NOMO-1 treated with dmso at 0.1 percent for 144 hours (cell line): ENCODE data around the gene FAM222A.
A peak's percentile ranks its signal among the peaks of the same experiment; 100 is the strongest.

Source experiments
- DNase-seq: peaks from one replicate; lab custom pipeline; 2025; ENCODE audit not compliant: unreplicated experiment; lab: John Stamatoyannopoulos, UW

Gene FAM222A

DNA sequence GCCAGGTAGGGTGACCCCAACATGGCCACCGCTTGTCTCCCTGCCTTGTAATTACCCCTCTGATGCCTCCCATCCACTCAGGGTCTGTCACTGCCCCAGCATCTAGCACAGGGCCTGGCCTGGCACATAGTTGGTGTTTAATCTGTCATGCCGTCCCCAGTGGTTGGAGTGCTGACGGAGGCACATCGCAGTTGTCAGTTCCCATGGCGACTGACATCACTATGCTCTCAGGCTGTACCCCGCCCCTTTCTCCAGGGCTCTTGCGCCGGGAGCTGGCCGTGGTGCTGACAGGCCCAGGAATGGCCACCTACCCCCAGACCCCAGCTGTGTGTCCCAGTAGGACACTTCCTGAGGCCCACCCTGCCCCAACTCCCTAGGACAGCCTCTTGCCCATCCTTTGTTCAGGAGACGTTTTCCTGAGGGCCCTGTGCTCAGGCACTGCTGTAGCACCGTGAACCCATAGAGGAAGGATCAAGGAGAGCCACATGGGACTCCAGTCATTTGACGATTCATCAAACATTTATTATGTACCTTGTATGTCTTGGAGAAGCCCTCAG is 23.0 kb downstream of the FAM222A start:
- peak; percentile 34 for DNase-seq

DNA sequence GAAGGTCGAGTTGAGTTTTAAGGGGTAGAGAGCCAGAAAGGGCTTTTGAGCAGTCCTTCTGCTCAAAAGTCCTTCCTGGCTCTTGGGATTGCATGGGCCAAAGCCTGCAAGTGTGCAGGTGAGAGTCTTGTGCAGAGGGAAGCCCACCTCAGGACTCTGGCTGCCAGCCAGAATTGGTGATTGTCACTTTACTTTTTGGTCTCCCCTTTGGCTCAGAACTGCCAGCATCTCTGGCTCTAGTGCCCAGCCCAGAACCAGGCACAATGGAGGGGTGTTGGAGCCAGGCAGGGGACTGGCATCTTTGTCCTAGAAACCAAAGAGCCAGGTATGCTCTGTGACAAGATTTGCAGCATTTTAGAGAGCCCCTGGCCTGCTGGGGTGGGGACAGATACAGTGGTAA is 23.5 kb downstream of the FAM222A start:
- no peak for DNase-seq

DNA sequence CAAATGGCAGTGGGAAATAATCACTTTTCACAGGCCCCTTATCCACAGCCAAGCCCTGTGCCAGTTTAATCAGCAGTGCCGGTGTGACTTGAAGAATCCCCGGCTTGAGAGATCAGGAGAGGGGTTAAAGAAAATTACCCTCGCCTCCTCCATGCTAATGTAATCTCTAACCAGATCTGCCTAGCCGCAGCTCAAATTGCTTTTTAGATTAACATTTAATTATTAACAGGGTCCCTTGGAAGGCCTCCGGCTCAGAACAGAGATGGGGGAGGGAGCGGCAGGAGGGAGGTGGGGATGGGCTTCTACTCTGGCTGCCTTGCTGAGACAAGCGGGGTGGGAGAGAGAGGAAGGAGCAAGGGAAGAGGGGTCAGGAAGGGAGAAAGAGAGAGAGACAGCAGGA is 24.0 kb downstream of the FAM222A start:
- DNase-seq = no peak

DNA sequence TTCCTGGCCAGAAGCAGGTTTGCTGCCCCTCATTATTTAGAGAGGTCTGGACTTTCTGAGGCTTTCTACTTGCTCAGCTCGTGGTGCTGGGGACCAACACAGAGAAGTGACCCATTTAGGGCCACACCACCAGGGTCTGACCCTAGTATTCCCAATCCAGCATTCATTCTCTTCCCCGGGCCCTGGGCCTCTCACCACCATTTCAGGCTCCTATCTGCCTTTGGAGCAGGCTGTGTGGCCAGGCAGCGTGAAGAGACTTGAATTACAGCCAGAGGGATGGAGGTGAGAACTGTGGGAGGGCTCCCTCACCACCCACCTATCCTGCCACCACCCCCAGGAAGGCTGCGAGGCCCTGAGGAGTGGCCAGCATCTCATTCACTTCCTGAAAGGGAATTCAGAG is 24.6 kb downstream of the FAM222A start:
- DNase-seq = no peak

DNA sequence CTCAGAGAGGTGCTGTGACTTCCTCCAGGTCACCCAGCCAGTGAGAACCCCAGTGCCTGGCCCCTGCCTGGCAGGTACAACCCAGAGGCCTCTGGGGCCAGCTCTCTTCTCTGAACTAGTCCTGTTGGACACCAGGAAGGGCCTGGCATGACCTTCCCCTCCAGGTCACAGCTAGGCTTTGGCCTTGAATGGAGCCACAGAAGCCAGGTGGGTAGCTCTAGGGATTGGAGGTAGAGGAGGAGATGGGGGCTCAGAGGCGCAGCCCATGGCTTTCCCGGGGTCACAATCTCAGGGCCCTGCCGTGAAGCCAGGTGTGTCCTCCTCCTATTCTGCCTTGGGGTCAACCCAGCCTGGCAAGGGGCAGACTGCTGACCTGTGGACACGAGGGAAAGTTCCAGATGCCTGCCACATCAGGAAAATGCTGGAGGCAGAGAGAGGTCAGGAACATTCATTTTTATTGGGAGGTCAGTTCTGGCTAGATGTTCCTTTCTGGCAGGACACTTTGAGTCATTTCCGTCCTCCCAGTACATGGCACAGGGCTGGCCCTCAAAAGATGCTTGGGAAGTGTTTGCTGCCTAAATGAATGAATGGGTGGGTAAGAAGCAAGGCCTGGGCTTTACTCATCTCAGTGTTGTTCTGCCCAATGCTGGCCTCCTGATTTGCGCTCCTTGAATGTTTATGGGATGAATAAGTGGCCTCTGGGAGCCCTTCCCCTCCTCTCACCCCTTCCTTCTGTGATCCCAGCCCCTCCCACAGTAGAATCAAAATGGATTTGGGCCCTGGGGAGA is 25.4 kb downstream of the FAM222A start:
- DNase-seq = no peak

DNA sequence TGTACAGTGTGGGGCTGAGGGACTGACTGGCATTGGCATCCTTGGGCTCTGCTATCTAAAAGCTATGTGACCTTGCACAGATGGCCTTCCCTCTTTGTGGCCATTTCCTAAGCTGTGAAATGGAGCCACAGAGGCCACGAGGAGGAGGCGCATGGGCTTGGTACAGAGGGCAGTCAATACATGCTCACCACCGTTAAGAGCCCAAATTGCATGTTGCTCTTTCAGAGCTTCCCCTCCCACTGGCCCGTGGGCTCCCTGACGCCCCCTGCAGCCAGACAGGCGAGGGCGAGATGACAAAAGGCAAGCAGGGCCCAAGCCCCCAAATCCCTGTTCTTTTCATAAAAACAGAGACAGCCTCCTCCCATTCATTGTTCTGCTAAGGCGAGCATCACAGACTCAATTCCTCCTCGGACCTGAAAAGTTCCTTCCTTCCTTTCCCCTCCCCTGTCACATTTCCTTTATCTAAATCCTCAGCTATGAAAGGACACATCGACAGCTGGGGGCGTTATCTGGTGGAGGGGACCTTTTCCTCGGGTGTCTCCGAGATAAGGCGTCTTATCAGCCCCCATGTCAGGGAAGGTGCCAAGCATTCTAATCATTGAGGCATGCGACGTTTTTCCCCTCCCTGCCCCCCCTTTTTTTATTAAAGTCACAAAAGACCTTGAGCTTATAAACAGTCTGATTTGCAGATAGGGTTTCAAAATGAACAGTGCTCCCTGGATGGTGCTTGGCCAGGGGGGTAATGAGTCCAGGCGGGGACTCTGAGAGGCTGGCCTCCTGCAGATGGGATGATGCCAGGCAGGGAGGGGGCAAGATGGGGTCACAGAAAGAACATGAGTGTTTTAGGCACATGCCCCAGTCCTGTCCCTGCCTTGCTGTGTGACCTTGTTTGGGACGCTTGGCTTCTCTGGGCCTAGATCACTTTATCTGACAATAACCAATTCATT is 26.4 kb downstream of the FAM222A start:
- no peak for DNase-seq

DNA sequence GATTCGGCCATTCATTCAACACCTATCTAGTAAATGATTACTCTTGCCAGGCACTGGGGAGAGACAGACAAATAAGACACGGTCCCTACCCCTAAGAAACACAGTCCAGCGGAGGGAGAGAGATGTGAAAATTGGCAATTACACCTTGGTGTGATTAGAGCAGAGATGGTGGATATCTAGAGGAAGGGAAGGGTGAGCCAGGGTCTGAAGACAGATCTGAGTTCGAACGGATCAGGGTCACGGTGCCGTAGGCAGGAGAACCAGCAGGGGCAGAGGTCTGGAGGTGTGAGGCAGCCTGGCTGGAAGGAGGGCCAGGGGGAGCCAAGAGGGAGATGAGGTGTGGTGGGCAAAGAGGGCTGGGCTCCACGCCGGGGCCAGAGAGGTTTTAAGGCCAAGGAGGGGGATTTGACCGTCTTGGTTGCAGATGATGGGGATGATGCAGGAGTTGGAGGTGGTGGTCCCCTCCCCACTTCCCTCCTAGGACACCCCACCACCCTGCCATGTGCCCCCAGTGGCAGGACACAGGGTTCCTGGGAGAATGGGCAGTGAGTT is 27.1 kb downstream of the FAM222A start:
- DNase-seq = no peak

DNA sequence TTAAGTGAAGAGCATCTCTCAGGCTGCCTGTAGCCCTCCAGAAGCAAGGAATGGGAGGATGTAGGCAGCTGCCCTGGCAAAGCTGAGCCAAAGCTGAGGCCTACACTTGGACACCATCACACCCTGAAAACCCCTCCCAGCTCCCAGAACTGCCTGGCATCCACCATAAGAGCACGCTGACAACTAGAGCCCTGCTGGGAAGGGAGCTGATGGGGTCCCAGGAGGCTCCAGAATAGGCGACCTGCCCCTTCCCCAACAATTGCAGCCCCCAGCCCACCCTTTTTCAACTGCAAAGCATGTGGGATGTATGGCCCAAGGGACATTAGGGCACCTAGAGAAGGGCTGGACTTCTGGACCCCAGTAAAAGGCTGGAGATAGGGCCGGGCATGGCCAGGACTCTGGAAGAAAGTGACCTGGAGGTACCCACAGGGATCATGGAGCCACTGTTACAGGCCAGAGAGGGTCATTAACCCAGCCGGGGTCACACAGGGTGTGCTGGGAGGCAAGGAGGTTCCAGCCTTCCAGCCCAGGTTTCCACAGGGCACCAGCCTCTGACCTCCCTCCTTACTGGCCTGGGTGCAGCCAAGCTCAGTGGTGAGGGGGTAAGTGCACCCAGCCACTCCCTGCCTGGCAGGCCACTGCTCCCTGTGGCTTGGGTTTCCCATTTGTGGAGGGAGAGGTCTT is 27.8 kb downstream of the FAM222A start:
- DNase-seq = no peak

DNA sequence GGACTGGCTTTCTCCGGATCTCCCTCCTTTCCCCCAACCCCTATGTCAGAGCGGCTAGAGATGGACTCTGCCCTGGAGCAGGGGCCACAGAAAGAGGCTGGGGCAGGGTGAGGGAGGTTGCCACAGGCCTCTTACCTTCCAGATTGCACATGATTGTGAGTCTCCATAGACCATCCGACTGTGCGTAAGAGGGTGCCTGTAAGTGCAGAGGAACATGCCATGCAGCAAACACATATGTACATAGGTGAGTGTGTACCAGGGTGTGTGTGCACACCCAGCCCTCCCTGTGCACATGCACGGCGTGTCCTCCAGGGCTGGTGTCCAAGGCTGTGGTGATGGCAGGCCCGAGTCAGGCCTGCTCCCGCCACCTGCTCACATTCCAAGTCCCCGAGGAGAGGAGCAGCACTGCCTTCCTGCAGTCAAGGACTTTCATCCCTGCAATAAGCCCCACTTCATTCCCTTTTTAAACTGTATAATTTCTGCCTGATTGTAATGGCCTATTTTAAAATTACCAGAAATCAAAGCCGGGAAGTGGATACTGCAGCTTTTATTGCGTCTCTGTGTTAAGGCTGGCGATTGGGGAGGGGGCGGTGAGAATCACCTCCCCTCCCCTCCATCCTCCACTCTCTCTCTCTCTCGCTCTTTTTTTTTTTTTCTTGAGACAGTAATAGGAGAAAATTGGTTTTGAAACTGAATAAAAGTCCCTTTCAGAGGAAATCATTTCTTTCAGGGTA is 28.5 kb downstream of the FAM222A start:
- no peak for DNase-seq

DNA sequence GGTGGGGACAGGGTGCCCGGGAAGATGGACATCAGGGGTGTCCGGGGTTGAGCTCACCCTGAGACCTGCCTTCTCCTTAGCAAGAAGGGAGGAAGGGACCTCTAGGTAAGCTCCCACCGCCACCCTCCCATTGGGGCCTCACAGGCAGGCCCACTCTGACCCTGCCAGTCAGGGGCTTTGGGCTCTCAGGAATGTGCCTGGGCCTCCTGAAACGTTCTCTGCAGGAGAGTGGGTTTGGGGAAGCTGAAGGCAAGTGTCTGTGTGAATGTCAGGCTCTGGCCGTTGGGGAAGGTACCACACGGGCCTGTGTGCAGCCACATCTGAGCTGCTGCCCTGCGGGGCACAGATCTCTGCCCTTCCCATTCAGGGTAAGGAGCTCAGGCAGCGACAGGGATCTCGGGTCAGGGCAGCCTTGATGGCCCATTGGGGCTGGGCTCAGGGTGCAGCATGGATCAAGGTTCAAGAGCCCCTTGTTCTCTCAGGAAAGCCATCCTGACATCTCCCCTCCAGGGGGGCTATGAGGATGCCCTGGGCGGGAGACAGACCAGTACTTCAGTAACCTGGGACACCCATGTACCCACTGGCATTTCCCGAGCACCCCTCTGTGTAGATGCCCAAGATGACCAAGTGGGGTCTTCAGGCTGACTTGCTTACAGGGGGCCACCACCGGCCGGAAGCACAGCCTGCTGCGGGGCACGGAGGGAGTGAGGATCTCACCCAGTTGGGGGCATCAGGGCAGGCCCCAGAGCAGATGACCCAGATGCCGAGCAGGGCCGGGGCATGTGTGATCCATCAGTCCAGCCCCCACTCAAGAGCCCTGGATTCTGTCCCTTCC is 29.7 kb downstream of the FAM222A start:
- no peak for DNase-seq

DNA sequence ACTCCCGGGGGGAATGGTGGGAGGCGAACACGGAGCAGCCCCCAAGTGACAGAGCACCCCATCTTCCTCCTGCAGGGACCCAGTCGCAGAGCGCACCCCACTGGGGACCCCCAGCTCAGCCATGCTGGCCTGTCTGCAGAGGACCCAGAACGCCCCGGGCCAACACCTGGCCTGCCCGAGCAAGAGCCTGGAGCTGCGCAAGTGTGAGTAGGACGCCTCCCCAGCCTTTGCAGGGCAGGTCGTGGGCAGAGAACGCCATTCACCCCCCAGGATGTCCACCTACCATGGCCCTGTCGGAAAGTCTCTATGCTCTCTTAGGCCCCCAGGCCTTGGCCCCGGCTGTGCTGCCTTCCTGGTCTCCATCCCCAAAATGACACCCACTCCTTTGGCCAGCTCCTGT is 30.4 kb downstream of the FAM222A start:
- no peak for DNase-seq

DNA sequence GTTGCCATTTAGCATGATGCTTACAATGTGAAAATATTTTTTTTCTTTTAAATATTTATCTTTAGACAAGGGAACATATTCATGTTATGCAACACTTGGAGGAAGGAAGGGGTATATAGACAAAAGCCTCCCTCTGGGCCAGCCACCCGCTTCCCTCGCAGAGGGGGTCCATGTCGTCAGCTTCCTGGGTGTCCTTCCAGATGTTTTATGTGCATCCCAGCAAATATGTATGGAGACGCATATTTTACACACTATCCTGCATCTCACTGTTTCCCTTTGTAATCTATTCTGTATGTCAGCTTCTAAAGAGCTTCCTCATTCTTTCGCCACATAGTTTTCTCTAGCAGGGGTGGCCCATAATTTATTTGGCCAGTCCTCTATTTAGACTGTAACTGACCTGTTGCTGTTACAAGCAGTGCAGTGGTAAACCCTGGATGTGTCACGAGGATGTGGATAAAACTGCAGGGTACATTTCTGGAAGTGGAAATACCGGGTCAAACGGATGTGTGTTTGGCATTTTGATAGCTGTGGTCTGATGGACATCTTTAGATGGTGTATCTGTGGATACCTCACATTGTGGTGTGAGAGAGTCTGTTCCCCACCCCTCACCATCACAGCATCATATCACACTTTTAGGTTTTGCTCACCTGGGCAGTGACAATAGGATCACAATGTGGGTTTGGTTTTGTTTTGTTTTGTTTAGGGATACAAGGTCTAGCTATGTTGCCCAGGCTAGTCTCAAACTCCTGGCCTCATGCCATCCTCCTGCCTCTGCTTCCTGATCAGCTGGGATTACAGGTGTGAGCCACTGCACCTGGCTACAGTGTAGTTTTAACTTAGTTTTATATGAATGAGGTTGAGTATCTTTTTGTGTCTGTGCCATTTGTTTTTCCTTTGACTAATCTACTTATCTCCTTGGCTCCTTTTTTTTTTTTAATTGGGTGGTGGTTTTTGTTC is 31.6 kb downstream of the FAM222A start:
- peak; percentile 5 for DNase-seq

DNA sequence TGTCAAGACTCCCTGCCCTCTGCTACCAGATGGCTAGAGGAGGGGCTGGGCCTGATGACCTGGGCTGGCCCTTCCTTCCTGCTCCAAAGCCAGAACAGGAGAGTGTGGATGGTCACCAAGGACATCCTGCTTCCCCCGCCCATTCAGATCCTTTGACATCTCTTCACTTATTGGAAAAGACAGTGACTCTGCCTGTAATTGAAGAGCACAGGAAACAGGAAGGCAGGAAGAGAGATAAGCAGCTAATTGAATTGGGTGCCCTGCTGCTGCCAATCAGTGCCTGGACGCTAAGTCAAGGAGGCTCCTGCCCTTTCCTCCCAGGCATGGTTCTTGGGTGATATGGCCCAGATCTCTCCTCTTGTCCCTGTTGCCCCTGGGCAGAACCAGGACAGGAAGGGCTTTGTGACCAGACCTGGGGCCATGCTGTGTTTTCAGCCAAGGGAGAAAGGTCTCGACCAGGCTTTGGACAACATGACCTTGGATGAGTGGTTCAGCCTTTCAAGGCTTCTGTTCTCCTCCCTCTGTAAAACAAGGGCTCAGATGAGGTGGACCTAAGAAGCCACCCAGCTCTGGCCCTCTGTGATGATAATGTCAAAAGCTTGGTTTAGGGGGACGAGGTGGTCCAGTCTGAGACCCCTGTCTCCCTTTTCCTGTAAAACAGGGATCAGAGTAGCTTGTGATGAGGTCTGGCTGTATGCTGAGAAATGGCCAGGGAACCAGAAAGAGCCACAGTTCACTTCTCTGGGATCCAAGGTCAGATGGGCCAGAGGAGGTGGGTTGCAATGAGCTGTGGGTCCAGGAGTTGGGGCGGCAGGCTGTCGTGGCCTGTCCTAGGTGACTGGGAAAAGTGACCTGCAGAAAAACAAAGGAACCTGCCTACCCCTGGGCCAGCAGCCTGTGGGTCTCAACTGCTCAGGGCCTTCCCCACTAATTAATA is 38.8 kb downstream of the FAM222A start:
- no peak for DNase-seq

DNA sequence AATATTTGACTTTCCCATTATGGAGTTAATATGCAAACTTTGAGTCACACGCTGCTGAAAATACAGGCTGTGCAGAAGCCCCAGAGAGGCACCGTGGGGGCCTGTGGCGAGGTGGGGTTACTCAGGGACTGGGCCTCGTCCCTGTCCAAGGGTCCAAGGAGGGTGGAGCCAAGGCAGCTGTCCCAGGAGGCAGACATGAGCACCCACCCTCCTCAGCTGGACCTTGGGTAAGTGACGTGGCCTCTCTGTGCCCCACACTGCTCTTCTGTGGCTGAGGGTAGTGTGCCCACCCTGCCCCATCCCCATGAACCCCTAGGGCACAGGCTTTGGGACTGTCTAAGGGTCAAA is 39.4 kb downstream of the FAM222A start:
- DNase-seq = no peak

DNA sequence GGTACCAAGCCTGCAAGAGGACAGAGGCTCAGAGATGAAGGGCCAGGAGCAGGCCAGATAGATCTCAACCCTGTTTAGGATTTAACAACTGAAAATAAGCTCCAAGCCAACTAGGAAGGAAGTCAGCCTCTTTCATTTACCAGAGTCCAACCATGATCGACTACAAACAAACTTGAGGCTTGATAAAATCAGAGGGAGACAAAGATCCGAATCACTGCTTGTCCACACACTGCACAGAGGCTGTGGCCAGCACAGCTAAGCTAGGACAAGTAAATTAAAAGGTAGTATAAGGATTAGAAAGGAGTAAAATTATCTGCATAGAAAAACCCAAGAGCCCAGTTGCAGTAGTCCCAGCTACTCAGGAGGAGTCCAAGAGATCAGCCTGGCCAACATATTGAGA is 40.3 kb downstream of the FAM222A start:
- DNase-seq = no peak

DNA sequence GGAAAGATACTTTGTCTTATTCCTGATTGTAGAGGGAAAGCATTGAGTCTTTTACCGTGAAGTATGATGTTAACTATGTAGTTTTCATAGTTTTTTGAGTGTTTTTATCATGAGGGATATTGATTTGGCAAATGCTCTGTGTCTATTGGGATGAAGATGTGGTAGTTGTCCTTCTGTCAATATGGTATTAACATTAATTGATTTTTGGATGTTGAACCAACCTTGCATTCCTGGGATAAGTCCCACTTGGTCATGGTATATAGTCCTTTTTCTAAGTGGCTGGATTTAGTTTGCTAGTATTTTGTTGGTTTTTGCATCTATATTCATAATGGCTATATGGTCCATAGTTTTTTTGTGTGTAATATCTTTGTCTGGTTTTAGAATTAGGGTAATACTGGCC is 42.8 kb downstream of the FAM222A start:
- no peak for DNase-seq

DNA sequence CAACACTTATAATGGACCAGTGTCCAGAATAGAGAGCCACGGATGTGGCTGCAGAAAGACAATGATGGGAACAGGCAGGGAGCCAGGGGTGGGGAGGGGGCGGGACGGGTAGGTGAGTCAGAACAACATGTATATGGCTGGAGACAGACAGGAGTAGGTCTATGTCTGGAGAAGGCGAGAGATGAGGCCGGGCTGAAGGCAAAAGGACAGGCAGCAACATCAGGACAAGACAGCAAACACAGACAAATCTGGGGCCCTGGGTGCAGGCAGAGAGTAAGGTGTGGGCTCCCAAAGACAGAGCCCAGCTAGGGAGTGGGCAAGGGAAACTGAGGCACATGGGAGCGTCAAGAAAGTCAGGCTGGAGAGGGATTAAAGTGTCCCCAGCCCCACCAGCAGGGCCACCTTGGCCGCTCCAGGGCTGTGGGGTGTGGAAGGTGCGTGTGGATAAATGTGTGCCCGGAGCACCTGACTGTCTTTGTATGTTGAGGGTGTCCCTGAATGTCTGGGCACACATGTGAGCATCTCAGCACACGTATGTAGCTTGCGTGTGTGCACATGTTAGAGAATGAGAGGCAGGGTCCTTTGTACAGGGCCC is 44.1 kb downstream of the FAM222A start:
- no peak for DNase-seq
